Astrocyte of the cerebellum (primary cell): ENCODE results near the gene POU4F1.

Experiments used
- DNase-seq: peaks from one replicate; pipeline ENCODE4 v3.0.0-alpha.2; 2011; ENCODE audit warnings: low read depth
- H3K4me3 ChIP-seq: 2 replicates; pipeline ENCODE4 v1.5.1; 2011; ENCODE audit warnings: mild to moderate bottlenecking, low read depth, low read length, moderate library complexity
- in situ Hi-C: cut with HindIII; loops from 2 replicates; pipeline ENCODE4 v1.10.0; 2017; ENCODE audit warnings: low sequenced_read_pairs
- TF ChIP-seq, protein P1 (sequence below): IDR thresholded peaks from 2 replicates; pipeline ENCODE4 v1.5.1; 2012; ENCODE audit warnings: low read length, low read depth, moderate library complexity, mild to moderate bottlenecking; ENCODE audit errors: missing control alignments

POU4F1 gene

GRCh38 chr13:78576261-78576660 lies 27.1 kb downstream of the POU4F1 start:
- H3K4me3 ChIP-seq: no peak overlapping the region
- DNase-seq: no peak
- in situ Hi-C loops: no loop called here
- TF ChIP-seq, protein P1, sequence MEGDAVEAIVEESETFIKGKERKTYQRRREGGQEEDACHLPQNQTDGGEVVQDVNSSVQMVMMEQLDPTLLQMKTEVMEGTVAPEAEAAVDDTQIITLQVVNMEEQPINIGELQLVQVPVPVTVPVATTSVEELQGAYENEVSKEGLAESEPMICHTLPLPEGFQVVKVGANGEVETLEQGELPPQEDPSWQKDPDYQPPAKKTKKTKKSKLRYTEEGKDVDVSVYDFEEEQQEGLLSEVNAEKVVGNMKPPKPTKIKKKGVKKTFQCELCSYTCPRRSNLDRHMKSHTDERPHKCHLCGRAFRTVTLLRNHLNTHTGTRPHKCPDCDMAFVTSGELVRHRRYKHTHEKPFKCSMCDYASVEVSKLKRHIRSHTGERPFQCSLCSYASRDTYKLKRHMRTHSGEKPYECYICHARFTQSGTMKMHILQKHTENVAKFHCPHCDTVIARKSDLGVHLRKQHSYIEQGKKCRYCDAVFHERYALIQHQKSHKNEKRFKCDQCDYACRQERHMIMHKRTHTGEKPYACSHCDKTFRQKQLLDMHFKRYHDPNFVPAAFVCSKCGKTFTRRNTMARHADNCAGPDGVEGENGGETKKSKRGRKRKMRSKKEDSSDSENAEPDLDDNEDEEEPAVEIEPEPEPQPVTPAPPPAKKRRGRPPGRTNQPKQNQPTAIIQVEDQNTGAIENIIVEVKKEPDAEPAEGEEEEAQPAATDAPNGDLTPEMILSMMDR: no peak

- TF ChIP-seq, protein P1: no peak
- no peak for DNase-seq
- in situ Hi-C loops: loop anchor here (25.0 kb wide), 1 partner anchor 390 kb away; no protein-coding TSS in a partner anchor
- H3K4me3 ChIP-seq: no peak overlapping the region
These were observed 30.9 kb downstream of the POU4F1 start for GRCh38 chr13:78572459-78572858.

DNA sequence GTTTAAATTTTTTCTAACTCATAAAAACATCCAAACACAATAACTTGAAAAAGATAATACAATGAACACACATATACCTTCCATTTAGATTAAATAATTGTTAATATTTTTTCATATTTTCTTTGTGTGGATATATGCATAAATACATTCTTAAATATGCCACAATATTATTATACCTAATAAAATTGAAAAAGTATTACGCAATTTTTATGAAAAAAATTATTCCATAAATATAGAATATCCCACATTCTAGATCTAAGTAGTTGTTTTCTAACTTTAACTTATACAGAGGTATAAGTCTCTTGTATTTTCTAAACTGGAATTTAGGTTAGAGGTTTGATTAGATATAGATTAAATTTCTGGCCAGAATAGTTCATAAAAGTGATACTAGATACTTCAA lies 34.3 kb downstream of the POU4F1 start:
- no peak for DNase-seq
- in situ Hi-C loops: loop anchor here (25.0 kb wide), 1 partner anchor 393 kb away; no protein-coding TSS in a partner anchor
- TF ChIP-seq, protein P1: no peak
- no peak overlapping the region for H3K4me3 ChIP-seq

DNA sequence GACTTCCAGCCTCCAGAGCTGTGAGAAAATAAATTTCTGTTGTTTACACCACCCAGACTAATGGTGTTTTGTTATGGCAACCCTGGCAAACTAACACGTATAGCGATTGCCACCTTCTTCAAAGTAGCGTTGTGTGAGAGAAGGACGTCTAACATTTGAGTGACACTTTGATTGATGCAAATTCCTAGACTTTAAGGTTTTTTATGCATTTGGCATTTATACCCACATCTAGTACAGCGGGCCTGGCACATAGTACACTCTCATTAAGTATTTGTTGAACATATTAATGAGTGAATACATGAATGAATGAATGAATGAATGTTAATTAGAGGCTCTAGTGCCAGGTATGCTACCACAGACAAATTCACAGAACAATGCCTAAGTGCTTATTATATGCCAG lies 36.7 kb downstream of the POU4F1 start:
- H3K4me3 ChIP-seq: no peak overlapping the region
- DNase-seq: no peak
- in situ Hi-C loops: loop anchor here (25.0 kb wide), 1 partner anchor 396 kb away; no protein-coding TSS in a partner anchor
- TF ChIP-seq, protein P1: no peak

DNA sequence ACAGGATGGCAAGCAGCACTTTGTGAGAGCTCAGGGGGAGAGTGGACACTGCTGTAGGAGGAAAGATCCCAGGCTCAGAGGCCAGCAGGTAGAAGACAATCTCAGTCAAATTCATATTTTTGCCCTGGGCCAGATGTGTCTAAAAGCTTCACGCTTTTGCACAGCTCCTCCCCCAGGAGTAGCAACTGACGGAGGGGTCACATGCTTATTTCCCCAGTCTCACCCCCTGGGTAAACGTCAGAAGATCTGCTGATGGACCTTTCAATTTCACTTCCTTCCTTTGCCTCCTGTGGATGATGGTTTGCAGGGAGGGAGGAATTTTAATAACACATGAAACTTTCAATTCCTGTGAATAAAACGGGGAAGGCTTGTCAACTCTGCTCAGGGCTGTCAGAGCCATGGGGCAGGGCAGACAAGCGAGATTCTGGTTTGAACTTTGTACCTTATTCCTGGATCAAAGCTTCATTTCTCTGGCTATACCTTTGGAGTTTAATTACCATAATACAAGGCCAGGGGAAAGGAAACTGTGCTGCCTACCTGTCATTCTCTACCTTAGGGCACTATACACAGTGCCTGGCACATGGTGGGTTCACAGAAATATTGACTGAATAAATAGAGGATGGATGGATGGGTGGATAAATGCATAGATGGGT lies 41.0 kb downstream of the POU4F1 start:
- no peak for DNase-seq
- no peak overlapping the region for H3K4me3 ChIP-seq
- TF ChIP-seq, protein P1: no peak
- in situ Hi-C loops: loop anchor here (25.0 kb wide), 1 partner anchor 400 kb away; no protein-coding TSS in a partner anchor
